Neural cell (in vitro differentiated cells): ENCODE measurements around the gene COMP.

Source experiments
- EP300 ChIP-seq: fragments of 450-650 bp; conservative IDR thresholded peaks from 2 replicates; pipeline ENCODE4 v1.6.1; 2014; ENCODE audit warnings: antibody characterized with exemption, mild to moderate bottlenecking, moderate library complexity; ENCODE audit not compliant: poor library complexity, severe bottlenecking
- EZH2 ChIP-seq: fragments of 200-600, 300-800 bp; shearing (Covaris generic), sonication (generic); IDR thresholded peaks from 2 replicates; pipeline ENCODE4 v1.6.1; 2014; ENCODE audit warnings: antibody characterized with exemption, low read length, borderline replicate concordance, mild to moderate bottlenecking; ENCODE audit not compliant: insufficient read depth, poor library complexity, severe bottlenecking
- MXI1 ChIP-seq: fragments of 450-650 bp; conservative IDR thresholded peaks from 2 replicates; pipeline ENCODE4 v1.6.1; 2014; ENCODE audit warnings: antibody characterized with exemption, mild to moderate bottlenecking; ENCODE audit not compliant: poor library complexity, severe bottlenecking
- POLR2AphosphoS5 ChIP-seq: IDR thresholded peaks from 2 replicates; pipeline ENCODE4 v1.6.1; 2012
- TAF1 ChIP-seq: IDR thresholded peaks from 2 replicates; pipeline ENCODE4 v1.6.1; 2012; ENCODE audit warnings: low read depth
- TF ChIP-seq, protein P1 (sequence below): IDR thresholded peaks from 2 replicates; pipeline ENCODE4 v1.6.1; 2012; ENCODE audit warnings: borderline replicate concordance
- TF ChIP-seq, protein P2 (sequence below): fragments of 450-650 bp; IDR thresholded peaks from 2 replicates; pipeline ENCODE4 v1.5.1; 2014; ENCODE audit warnings: antibody characterized with exemption, mild to moderate bottlenecking, moderate library complexity; ENCODE audit not compliant: poor library complexity, severe bottlenecking

DNA sequence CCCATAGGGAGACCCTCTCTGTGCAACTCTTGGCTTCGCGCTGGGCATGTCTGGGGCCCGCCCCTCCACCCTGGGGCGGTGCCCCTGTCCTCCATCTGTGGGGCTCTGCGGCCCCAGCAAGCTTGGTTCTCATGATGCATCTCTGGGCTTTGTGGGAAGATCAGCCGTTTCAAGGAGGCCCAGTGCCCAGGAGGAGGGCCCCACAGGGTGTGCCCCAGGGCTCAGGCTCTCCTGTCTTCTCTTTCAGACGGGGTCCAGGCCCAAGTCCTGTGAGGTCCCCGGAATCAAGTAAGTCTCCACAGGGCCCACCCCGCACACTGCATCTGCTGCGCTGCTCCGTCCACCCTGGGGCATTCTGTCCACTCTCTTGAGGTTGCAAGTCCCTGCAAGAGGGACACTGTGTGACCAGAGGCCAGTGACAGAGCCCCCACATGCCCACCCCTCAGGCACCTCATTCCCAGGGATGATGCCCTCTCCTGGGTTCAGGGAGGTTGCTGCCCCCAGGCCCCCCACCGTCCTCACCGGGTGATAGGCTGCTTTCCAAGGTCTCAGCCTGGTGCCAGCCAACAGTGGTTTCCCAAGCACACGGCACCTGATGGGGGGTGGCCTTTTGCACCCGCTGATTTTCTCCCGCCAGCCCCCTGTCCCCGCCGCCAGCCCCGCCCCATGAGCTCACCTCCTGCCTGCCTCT lies 31.7 kb downstream of the COMP start:
- TF ChIP-seq EZH2 = no peak
- TF ChIP-seq, protein P1, sequence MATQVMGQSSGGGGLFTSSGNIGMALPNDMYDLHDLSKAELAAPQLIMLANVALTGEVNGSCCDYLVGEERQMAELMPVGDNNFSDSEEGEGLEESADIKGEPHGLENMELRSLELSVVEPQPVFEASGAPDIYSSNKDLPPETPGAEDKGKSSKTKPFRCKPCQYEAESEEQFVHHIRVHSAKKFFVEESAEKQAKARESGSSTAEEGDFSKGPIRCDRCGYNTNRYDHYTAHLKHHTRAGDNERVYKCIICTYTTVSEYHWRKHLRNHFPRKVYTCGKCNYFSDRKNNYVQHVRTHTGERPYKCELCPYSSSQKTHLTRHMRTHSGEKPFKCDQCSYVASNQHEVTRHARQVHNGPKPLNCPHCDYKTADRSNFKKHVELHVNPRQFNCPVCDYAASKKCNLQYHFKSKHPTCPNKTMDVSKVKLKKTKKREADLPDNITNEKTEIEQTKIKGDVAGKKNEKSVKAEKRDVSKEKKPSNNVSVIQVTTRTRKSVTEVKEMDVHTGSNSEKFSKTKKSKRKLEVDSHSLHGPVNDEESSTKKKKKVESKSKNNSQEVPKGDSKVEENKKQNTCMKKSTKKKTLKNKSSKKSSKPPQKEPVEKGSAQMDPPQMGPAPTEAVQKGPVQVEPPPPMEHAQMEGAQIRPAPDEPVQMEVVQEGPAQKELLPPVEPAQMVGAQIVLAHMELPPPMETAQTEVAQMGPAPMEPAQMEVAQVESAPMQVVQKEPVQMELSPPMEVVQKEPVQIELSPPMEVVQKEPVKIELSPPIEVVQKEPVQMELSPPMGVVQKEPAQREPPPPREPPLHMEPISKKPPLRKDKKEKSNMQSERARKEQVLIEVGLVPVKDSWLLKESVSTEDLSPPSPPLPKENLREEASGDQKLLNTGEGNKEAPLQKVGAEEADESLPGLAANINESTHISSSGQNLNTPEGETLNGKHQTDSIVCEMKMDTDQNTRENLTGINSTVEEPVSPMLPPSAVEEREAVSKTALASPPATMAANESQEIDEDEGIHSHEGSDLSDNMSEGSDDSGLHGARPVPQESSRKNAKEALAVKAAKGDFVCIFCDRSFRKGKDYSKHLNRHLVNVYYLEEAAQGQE = no peak
- no peak for TF ChIP-seq TAF1
- TF ChIP-seq EP300 = no peak
- TF ChIP-seq, protein P2, sequence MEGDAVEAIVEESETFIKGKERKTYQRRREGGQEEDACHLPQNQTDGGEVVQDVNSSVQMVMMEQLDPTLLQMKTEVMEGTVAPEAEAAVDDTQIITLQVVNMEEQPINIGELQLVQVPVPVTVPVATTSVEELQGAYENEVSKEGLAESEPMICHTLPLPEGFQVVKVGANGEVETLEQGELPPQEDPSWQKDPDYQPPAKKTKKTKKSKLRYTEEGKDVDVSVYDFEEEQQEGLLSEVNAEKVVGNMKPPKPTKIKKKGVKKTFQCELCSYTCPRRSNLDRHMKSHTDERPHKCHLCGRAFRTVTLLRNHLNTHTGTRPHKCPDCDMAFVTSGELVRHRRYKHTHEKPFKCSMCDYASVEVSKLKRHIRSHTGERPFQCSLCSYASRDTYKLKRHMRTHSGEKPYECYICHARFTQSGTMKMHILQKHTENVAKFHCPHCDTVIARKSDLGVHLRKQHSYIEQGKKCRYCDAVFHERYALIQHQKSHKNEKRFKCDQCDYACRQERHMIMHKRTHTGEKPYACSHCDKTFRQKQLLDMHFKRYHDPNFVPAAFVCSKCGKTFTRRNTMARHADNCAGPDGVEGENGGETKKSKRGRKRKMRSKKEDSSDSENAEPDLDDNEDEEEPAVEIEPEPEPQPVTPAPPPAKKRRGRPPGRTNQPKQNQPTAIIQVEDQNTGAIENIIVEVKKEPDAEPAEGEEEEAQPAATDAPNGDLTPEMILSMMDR = no peak
- TF ChIP-seq POLR2AphosphoS5 = no peak
- no peak for TF ChIP-seq MXI1
